Neural progenitor cell (in vitro differentiated cells): ENCODE data around the gene ISCA2. TPM values are rescaled to one million over a fixed set of nuclear protein-coding genes. Genes with fewer than 3 reads are reported as not detected.

ENCODE experiments used
- DNase-seq: peaks from one replicate; pipeline ENCODE4 v3.0.0-alpha.2; 2016; ENCODE audit warnings: low spot score
- H2AFZ ChIP-seq: fragments of 200-600 bp; sonication (generic); replicated peaks from 2 replicates; pipeline ENCODE4 v1.6.1; 2016; ENCODE audit warnings: antibody characterized with exemption
- H3F3A ChIP-seq: fragments of 200-600 bp; sonication (generic); 2 replicates; pipeline ENCODE4 v1.6.1; 2016; ENCODE audit warnings: antibody characterized with exemption, low read depth
- H3K27ac ChIP-seq: fragments of 200-600 bp; sonication (generic); 2 replicates; pipeline ENCODE4 v1.5.1; 2016; ENCODE audit warnings: mild to moderate bottlenecking
- H3K27me3 ChIP-seq: fragments of 200-600 bp; sonication (generic); 2 replicates; pipeline ENCODE4 v1.6.1; 2016; ENCODE audit warnings: mild to moderate bottlenecking, moderate library complexity
- H3K36me3 ChIP-seq: fragments of 200-600 bp; sonication (generic); 2 replicates; pipeline ENCODE4 v1.5.1; 2016
- H3K4me1 ChIP-seq: fragments of 200-600 bp; sonication (generic); 2 replicates; pipeline ENCODE4 v1.6.1; 2016; ENCODE audit warnings: mixed run types
- H3K4me2 ChIP-seq: fragments of 200-600 bp; sonication (generic); 2 replicates; pipeline ENCODE4 v1.6.1; 2016
- H3K4me3 ChIP-seq: fragments of 200-600 bp; sonication (generic); 2 replicates; pipeline ENCODE4 v1.5.1; 2016
- H3K79me2 ChIP-seq: fragments of 200-600 bp; sonication (generic); 2 replicates; pipeline ENCODE4 v1.6.1; 2016; ENCODE audit warnings: low read depth
- H3K9ac ChIP-seq: fragments of 200-600 bp; sonication (generic); 2 replicates; pipeline ENCODE4 v1.6.1; 2016
- H3K9me3 ChIP-seq: fragments of 200-600 bp; sonication (generic); 2 replicates; pipeline ENCODE4 v1.5.1; 2016; ENCODE audit warnings: low read depth
- H4K20me1 ChIP-seq: fragments of 200-600 bp; sonication (generic); 2 replicates; pipeline ENCODE4 v1.6.1; 2016; ENCODE audit warnings: low read depth
- H3K27ac Mint-ChIP-seq: 3 replicates; pipeline ENCODE4 v1.8.0; 2021; ENCODE audit warnings: mixed read lengths
- H3K27me3 Mint-ChIP-seq: 2 replicates; pipeline ENCODE4 v1.8.0; 2022; ENCODE audit warnings: low read depth, mild to moderate bottlenecking, inconsistent platforms, moderate library complexity, mixed read lengths; ENCODE audit not compliant: insufficient read depth
- H3K36me3 Mint-ChIP-seq: 3 replicates; pipeline ENCODE4 v1.8.0; 2021; ENCODE audit warnings: mixed read lengths
- H3K4me1 Mint-ChIP-seq: 3 replicates; pipeline ENCODE4 v1.8.0; 2021; ENCODE audit warnings: mixed read lengths
- H3K4me3 Mint-ChIP-seq: 3 replicates; pipeline ENCODE4 v1.8.0; 2021; ENCODE audit warnings: mild to moderate bottlenecking, moderate library complexity, mixed read lengths
- H3K9me3 Mint-ChIP-seq: 3 replicates; pipeline ENCODE4 v1.8.0; 2020; ENCODE audit warnings: mixed read lengths
- EZH2 ChIP-seq: fragments of 200-600 bp; sonication (generic); IDR thresholded peaks from 2 replicates; pipeline ENCODE4 v1.6.1; 2017; ENCODE audit warnings: antibody characterized with exemption, mild to moderate bottlenecking, moderate library complexity
- EZH2phosphoT487 ChIP-seq: fragments of 200-600 bp; sonication (generic); IDR thresholded peaks from 2 replicates; pipeline ENCODE4 v1.6.1; 2017; ENCODE audit warnings: antibody characterized with exemption
- total RNA-seq: library from RNA; depleted of rRNA; stranded (reverse); fragments of >200 nt; gene quantifications from 2 replicates; pipeline ENCODE4 v1.2.3, GENCODE V29; 2015; ENCODE audit warnings: low replicate concordance
- TF ChIP-seq, protein P1 (sequence below): fragments of 200-600 bp; sonication (generic); IDR thresholded peaks from 2 replicates; pipeline ENCODE4 v1.5.1; 2017; ENCODE audit warnings: antibody characterized with exemption, mild to moderate bottlenecking

The ISCA2 gene
- total RNA-seq, 1 donor from 2014 or later, result 45.5 TPM

- Histone ChIP-seq H3K27me3 (no peaks in the 10 kb centered on the region), H4K20me1 (no peaks in the 10 kb centered on the region), H3K4me3 (no peak overlapping the region), H2AFZ (no peak overlapping the region), H3K79me2 (peaks cover 3% of the 10 kb centered on the region), H3K9ac (no peak overlapping the region), H3K9me3 (no peaks in the 10 kb centered on the region), H3K4me2 (no peak overlapping the region), H3K36me3 (no peaks in the 10 kb centered on the region), H3K4me1 (peaks cover 14% of the 10 kb centered on the region), H3F3A (peaks cover 15% of the 10 kb centered on the region), H3K27ac (no peak overlapping the region)
- Mint-ChIP-seq H3K36me3 (no peaks in the 10 kb centered on the region), H3K27ac (no peak overlapping the region), H3K27me3 (no peaks in the 10 kb centered on the region), H3K9me3 (no peaks in the 10 kb centered on the region), H3K4me3 (no peak overlapping the region), H3K4me1 (peaks cover 14% of the 10 kb centered on the region)
- DNase-seq, result no peak
- no peak for TF ChIP-seq EZH2phosphoT487
- no peak for TF ChIP-seq EZH2
- TF ChIP-seq, protein P1, sequence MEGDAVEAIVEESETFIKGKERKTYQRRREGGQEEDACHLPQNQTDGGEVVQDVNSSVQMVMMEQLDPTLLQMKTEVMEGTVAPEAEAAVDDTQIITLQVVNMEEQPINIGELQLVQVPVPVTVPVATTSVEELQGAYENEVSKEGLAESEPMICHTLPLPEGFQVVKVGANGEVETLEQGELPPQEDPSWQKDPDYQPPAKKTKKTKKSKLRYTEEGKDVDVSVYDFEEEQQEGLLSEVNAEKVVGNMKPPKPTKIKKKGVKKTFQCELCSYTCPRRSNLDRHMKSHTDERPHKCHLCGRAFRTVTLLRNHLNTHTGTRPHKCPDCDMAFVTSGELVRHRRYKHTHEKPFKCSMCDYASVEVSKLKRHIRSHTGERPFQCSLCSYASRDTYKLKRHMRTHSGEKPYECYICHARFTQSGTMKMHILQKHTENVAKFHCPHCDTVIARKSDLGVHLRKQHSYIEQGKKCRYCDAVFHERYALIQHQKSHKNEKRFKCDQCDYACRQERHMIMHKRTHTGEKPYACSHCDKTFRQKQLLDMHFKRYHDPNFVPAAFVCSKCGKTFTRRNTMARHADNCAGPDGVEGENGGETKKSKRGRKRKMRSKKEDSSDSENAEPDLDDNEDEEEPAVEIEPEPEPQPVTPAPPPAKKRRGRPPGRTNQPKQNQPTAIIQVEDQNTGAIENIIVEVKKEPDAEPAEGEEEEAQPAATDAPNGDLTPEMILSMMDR, result no peak
These were observed 11.0 kb upstream of the ISCA2 start for GRCh38 chr14:74482571-74482970.

DNA sequence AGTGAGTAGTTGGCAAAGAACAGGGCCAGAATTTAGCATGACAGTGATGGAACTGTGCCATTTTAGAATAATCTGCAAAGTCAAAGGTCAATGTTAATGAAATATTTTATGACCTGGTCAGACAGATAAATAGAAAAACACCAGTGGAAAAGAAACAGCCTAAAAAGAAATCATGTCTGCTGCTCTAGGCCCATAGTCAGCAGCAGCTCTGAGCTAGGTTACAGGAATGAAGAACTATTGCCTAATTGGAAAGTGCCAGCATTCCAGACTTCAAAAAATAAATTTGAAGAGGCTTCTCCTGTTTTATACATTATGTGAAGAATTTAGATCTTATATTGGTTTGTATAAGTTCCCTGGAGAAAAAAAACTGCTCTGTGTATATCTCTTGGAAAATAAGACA is 10.2 kb upstream of the ISCA2 start:
- H3K27ac ChIP-seq, result no peak overlapping the region
- no peaks in the 10 kb centered on the region for H3K9me3 ChIP-seq
- no peaks in the 10 kb centered on the region for H3K36me3 ChIP-seq
- Mint-ChIP-seq H3K27me3 (no peaks in the 10 kb centered on the region), H3K36me3 (no peaks in the 10 kb centered on the region), H3K9me3 (no peaks in the 10 kb centered on the region), H3K4me3 (no peak overlapping the region), H3K27ac (no peak overlapping the region), H3K4me1 (peaks cover 6% of the 10 kb centered on the region)
- peaks cover 6% of the 10 kb centered on the region for H3K4me1 ChIP-seq
- H3K4me2 ChIP-seq, result no peak overlapping the region
- no peak overlapping the region for H3K4me3 ChIP-seq
- H3K27me3 ChIP-seq, result no peaks in the 10 kb centered on the region
- H4K20me1 ChIP-seq, result no peaks in the 10 kb centered on the region
- DNase-seq, result no peak
- H2AFZ ChIP-seq, result no peak overlapping the region
- peaks cover 11% of the 10 kb centered on the region for H3K79me2 ChIP-seq
- H3K9ac ChIP-seq, result no peak overlapping the region
- TF ChIP-seq, protein P1, result no peak
- TF ChIP-seq EZH2phosphoT487 (no peak), EZH2 (no peak)
- peaks cover 15% of the 10 kb centered on the region for H3F3A ChIP-seq

DNA sequence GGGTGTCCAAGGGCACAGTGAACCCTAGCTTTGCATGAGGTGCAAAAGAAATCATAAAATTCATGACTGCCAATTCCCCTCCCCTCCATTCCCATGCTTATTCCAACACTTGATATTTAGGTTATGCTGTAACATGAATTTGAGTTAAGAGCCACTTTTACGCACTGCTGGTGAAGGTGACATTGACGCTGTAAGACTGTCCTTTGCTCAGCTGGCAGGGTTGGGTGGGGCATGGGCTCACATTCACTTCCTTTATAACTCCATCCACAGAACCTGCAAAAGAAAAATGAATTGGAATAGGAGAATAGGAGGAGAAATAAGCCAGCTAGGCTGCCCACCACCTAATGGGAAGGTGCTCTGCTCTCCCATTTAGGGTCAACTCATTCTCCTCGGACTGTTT is 7.4 kb upstream of the ISCA2 start:
- TF ChIP-seq EZH2phosphoT487 (no peak), EZH2 (no peak)
- TF ChIP-seq, protein P1, result no peak
- H3K9me3 ChIP-seq, result no peaks in the 10 kb centered on the region
- Mint-ChIP-seq H3K36me3 (no peaks in the 10 kb centered on the region), H3K27ac (no peak overlapping the region), H3K4me1 (no peaks in the 10 kb centered on the region), H3K27me3 (no peaks in the 10 kb centered on the region), H3K9me3 (no peaks in the 10 kb centered on the region), H3K4me3 (no peak overlapping the region)
- H2AFZ ChIP-seq, result no peak overlapping the region
- H3K36me3 ChIP-seq, result no peaks in the 10 kb centered on the region
- H3K9ac ChIP-seq, result no peak overlapping the region
- H3K4me3 ChIP-seq, result no peak overlapping the region
- H3K27me3 ChIP-seq, result no peaks in the 10 kb centered on the region
- H3F3A ChIP-seq, result no peaks in the 10 kb centered on the region
- no peak overlapping the region for H3K27ac ChIP-seq
- peaks cover 39% of the 10 kb centered on the region for H3K79me2 ChIP-seq
- peaks cover 9% of the 10 kb centered on the region for H4K20me1 ChIP-seq
- no peaks in the 10 kb centered on the region for H3K4me1 ChIP-seq
- no peak for DNase-seq
- no peak overlapping the region for H3K4me2 ChIP-seq
